Measurements from ENCODE around the gene DAB1.

The DAB1 gene

DNA sequence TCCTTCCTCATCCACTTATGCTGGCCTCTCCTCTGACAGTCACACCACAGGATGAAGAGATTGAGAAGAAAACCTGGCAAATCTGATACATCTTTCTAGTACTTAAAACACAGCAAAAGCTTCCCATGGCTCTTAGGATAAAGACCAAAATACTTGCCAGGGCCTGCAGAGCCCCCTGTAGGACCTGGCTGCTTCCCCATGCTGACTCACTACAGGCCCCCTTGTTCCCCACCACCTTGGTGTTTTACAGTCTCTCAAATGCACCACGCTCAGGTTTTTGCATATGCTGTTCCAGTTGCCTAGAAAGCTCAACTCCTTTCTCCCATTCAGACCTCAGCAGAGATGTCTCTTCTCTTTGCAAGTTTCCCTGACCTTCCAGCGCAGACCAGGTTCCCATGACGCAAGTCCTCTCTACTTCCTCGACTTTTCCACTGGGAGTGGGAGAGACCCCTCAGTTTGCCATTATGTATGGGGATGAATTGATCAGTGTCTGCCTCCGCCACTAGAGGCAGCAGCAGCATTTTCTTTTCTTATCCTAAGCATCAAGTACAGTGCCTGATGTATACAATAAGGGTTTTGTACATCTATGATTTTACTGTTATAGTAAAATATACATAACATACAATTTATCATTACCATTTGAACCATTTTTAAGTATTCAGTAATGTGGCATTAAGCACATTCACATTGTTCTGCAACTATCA is 344.3 kb downstream of the DAB1 start:
- no peaks in the 10 kb centered on the region for H3K27me3 ChIP-seq (ENCODE audit: insufficient read depth, low read length)
- no peaks in the 10 kb centered on the region for H3K4me1 ChIP-seq (ENCODE audit: insufficient read depth, low read length, severe bottlenecking)
- no peaks in the 10 kb centered on the region for H3K36me3 ChIP-seq (ENCODE audit: insufficient read depth, low read length)
- H3F3A ChIP-seq (ENCODE audit: insufficient read depth, low read length), result no peaks in the 10 kb centered on the region
- no peak overlapping the region for H3K9ac ChIP-seq (ENCODE audit: low read length)
- no peaks in the 10 kb centered on the region for H3K79me2 ChIP-seq (ENCODE audit: insufficient read depth, low read length)
- no peak overlapping the region for H3K4me2 ChIP-seq (ENCODE audit: low read length)
- H3K27ac ChIP-seq (ENCODE audit: low read depth, low read length, poor library complexity, severe bottlenecking), result no peak overlapping the region
- no peaks in the 10 kb centered on the region for H3K9me3 ChIP-seq (ENCODE audit: low read length)
- no peaks in the 10 kb centered on the region for H3K9me2 ChIP-seq (ENCODE audit: low read depth, low read length)
- no peak for TF ChIP-seq EZH2 (IDR thresholded peaks at IDR 0.05; ENCODE audit: borderline replicate concordance, low read length)
- TF ChIP-seq, protein P1, sequence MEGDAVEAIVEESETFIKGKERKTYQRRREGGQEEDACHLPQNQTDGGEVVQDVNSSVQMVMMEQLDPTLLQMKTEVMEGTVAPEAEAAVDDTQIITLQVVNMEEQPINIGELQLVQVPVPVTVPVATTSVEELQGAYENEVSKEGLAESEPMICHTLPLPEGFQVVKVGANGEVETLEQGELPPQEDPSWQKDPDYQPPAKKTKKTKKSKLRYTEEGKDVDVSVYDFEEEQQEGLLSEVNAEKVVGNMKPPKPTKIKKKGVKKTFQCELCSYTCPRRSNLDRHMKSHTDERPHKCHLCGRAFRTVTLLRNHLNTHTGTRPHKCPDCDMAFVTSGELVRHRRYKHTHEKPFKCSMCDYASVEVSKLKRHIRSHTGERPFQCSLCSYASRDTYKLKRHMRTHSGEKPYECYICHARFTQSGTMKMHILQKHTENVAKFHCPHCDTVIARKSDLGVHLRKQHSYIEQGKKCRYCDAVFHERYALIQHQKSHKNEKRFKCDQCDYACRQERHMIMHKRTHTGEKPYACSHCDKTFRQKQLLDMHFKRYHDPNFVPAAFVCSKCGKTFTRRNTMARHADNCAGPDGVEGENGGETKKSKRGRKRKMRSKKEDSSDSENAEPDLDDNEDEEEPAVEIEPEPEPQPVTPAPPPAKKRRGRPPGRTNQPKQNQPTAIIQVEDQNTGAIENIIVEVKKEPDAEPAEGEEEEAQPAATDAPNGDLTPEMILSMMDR (IDR thresholded peaks at IDR 0.05; ENCODE audit: low read length), result peak; percentile 36; the same call in 1 of the 2 replicates
- no peak overlapping the region for H2AFZ ChIP-seq (ENCODE audit: low read length)
- H3K4me3 ChIP-seq (ENCODE audit: low read depth, low read length, poor library complexity, severe bottlenecking), result no peak overlapping the region
- no peaks in the 10 kb centered on the region for H4K20me1 ChIP-seq (ENCODE audit: insufficient read depth, low read length)

DNA sequence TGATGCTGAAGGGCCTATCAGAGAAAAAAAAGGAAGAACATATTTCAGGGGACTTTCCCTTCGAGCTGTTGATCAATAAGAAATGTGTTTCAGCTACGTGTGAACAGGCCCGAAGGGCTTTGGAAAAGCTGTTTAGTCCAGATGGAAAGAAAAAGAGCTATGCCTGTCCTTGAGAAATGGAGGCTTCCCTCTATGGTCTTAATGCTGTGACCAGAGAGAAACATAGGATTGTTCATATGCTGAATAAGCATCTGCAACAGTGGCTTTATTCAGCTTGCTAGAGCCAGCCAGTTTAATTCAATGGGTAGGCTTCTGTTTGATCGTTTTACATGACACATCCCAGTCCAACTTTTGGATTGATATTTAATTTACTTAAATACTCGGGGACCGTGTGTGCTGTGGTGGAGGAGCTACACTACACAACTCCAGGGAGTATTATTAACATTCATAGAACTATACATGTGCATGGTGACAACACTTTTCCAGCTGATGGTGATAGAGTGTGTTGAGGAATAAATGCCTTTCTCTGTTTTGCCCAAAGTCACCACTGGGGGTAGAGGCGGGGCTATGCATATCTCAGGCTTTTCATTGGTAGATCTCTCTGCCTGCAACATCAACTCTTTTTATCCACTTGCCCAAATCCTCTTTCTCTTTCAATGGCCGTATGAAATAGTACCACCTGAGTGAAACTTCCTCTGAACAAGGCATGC is 351.3 kb downstream of the DAB1 start:
- H3K9me3 ChIP-seq (ENCODE audit: low read length), result no peaks in the 10 kb centered on the region

DNA sequence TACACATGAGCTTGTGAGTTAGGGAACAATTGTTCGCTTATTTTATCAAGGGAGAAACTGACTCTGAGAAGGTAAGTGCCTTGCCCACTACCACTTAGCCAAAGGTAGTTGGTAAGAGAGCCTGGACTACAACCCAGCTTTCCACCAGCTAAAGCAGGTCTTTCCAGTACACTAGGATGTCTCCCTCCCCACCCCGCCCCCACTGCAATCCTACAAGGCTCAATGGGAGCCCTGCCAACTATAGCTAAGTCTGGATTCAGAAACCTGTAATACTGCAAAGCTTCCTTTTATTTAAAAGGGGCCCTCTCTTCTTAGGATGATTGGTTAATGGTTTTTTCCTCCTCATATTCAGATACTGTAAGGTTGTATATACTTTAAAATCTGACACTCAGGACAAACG is 356.0 kb downstream of the DAB1 start:
- H3K36me3 ChIP-seq (ENCODE audit: insufficient read depth, low read length), result no peaks in the 10 kb centered on the region
- no peaks in the 10 kb centered on the region for H3K79me2 ChIP-seq (ENCODE audit: insufficient read depth, low read length)
- H3K27me3 ChIP-seq (ENCODE audit: insufficient read depth, low read length), result no peaks in the 10 kb centered on the region
- H3K9me2 ChIP-seq (ENCODE audit: low read depth, low read length), result no peaks in the 10 kb centered on the region
- H3K4me1 ChIP-seq (ENCODE audit: insufficient read depth, low read length, severe bottlenecking), result no peaks in the 10 kb centered on the region
- H3K4me3 ChIP-seq (ENCODE audit: low read depth, low read length, poor library complexity, severe bottlenecking), result no peak overlapping the region
- H4K20me1 ChIP-seq (ENCODE audit: insufficient read depth, low read length), result no peaks in the 10 kb centered on the region
- H3F3A ChIP-seq (ENCODE audit: insufficient read depth, low read length), result no peaks in the 10 kb centered on the region
- TF ChIP-seq, protein P1 (IDR thresholded peaks at IDR 0.05; ENCODE audit: low read length), result no peak
- TF ChIP-seq EZH2 (IDR thresholded peaks at IDR 0.05; ENCODE audit: borderline replicate concordance, low read length), result no peak
- no peak overlapping the region for H3K9ac ChIP-seq (ENCODE audit: low read length)
- H3K9me3 ChIP-seq (ENCODE audit: low read length), result no peaks in the 10 kb centered on the region
- H2AFZ ChIP-seq (ENCODE audit: low read length), result no peak overlapping the region
- H3K27ac ChIP-seq (ENCODE audit: low read depth, low read length, poor library complexity, severe bottlenecking), result no peak overlapping the region
- H3K4me2 ChIP-seq (ENCODE audit: low read length), result no peak overlapping the region

More for the DNA sequence above, 351.3 kb downstream of the DAB1 start:
- H4K20me1 ChIP-seq (ENCODE audit: insufficient read depth, low read length), result no peaks in the 10 kb centered on the region
- no peaks in the 10 kb centered on the region for H3K79me2 ChIP-seq (ENCODE audit: insufficient read depth, low read length)
- H3K4me3 ChIP-seq (ENCODE audit: low read depth, low read length, poor library complexity, severe bottlenecking), result no peak overlapping the region
- H3K27ac ChIP-seq (ENCODE audit: low read depth, low read length, poor library complexity, severe bottlenecking), result no peak overlapping the region
- H3K27me3 ChIP-seq (ENCODE audit: insufficient read depth, low read length), result no peaks in the 10 kb centered on the region
- H2AFZ ChIP-seq (ENCODE audit: low read length), result no peak overlapping the region
- no peaks in the 10 kb centered on the region for H3F3A ChIP-seq (ENCODE audit: insufficient read depth, low read length)
- no peak overlapping the region for H3K4me2 ChIP-seq (ENCODE audit: low read length)
- no peaks in the 10 kb centered on the region for H3K36me3 ChIP-seq (ENCODE audit: insufficient read depth, low read length)
- H3K4me1 ChIP-seq (ENCODE audit: insufficient read depth, low read length, severe bottlenecking), result no peaks in the 10 kb centered on the region
- H3K9ac ChIP-seq (ENCODE audit: low read length), result no peak overlapping the region
- H3K9me2 ChIP-seq (ENCODE audit: low read depth, low read length), result no peaks in the 10 kb centered on the region
- TF ChIP-seq EZH2 (IDR thresholded peaks at IDR 0.05; ENCODE audit: borderline replicate concordance, low read length), result no peak
- TF ChIP-seq, protein P1 (IDR thresholded peaks at IDR 0.05; ENCODE audit: low read length), result 0 out of 2 replicates have a peak, but pooled peaks have one; percentile 11

Data from OCI-LY1 (cell line).